HepG2 (cell line): ENCODE measurements around the gene KLF11. TPM values are rescaled to one million over a fixed set of nuclear protein-coding genes. Genes with fewer than 3 reads are reported as not detected.

ENCODE experiments used
- ERF ChIP-seq: IDR thresholded peaks from 2 replicates; pipeline ENCODE4 v1.6.1; 2018; ENCODE audit warnings: missing biosample characterization, missing genetic modification reagents
- HMGXB4 ChIP-seq, 2 experiments: sonication (generic) in 1 of 2; formaldehyde crosslinking in 1 of 2; IDR thresholded peaks; 2 replicates each; pipeline versions ENCODE4 v1.4.0 to v1.6.1; 2018 to 2020; ENCODE audit warnings: missing genetic modification reagents in 2 of 2, borderline replicate concordance in 1 of 2, low read depth in 1 of 2, mild to moderate bottlenecking in 1 of 2, missing biosample characterization in 1 of 2
- HNF4G ChIP-seq, 2 experiments: sonication (generic) in 1 of 2; formaldehyde crosslinking in 1 of 2; IDR thresholded peaks; 2 replicates each; pipeline versions ENCODE4 v1.4.0 to v1.6.1; 2011 to 2020; ENCODE audit warnings: borderline replicate concordance in 2 of 2, low read depth in 2 of 2, mild to moderate bottlenecking in 2 of 2, low read length in 1 of 2, missing genetic modification reagents in 1 of 2, moderate library complexity in 1 of 2
- KDM2A ChIP-seq: sonication (generic); formaldehyde crosslinking; IDR thresholded peaks from 2 replicates; pipeline ENCODE4 v1.4.0; 2020; ENCODE audit warnings: low read depth, missing genetic modification reagents, borderline replicate concordance
- KDM6A ChIP-seq: IDR thresholded peaks from 2 replicates; pipeline ENCODE4 v1.6.1; 2016; ENCODE audit warnings: low read depth
- KLF16 ChIP-seq, 2 experiments: sonication (generic) in 1 of 2; formaldehyde crosslinking in 1 of 2; IDR thresholded peaks; 2 replicates each; pipeline versions ENCODE4 v1.6.1 to v1.8.0; 2016 to 2023; ENCODE audit warnings: missing genetic modification reagents in 2 of 2, missing compliant biosample characterization in 1 of 2
- MYC ChIP-seq: sonication (generic); formaldehyde crosslinking; IDR thresholded peaks from 2 replicates; pipeline ENCODE4 v1.9.0; 2021; ENCODE audit warnings: missing genetic modification reagents, borderline replicate concordance
- NFKB2 ChIP-seq: sonication (generic); formaldehyde crosslinking; IDR thresholded peaks from 2 replicates; pipeline ENCODE4 v1.4.0; 2020; ENCODE audit warnings: missing genetic modification reagents, borderline replicate concordance
- PITX1 ChIP-seq: sonication (generic); formaldehyde crosslinking; IDR thresholded peaks from 2 replicates; pipeline ENCODE4 v1.5.1; 2020; ENCODE audit warnings: mild to moderate bottlenecking, missing genetic modification reagents
- RAD21 ChIP-seq: fragments of 450-650 bp; formaldehyde crosslinking; IDR thresholded peaks from 2 replicates; pipeline ENCODE4 v1.5.0; 2020; ENCODE audit warnings: mild to moderate bottlenecking
- RNF2 ChIP-seq: fragments of 450-650 bp; conservative IDR thresholded peaks from 2 replicates; pipeline ENCODE4 v1.6.1; 2016; ENCODE audit warnings: low read depth
- RXRB ChIP-seq: IDR thresholded peaks from 2 replicates; pipeline ENCODE4 v1.6.1; 2016; ENCODE audit warnings: borderline replicate concordance, missing genetic modification reagents, missing compliant biosample characterization
- SMC3 ChIP-seq: IDR thresholded peaks from 2 replicates; pipeline ENCODE4 v1.6.1; 2011; ENCODE audit warnings: low read length, improper control_type of control experiment
- SOX5 ChIP-seq: IDR thresholded peaks from 2 replicates; pipeline ENCODE4 v1.6.1; 2016; ENCODE audit warnings: borderline replicate concordance
- SP1 ChIP-seq, 2 experiments: fragments of 450-650 bp in 1 of 2; sonication (generic) in 1 of 2; formaldehyde crosslinking in 1 of 2; IDR thresholded peaks; 2 replicates each; pipeline versions ENCODE4 v1.4.0 to v1.6.1; 2016 to 2020; ENCODE audit warnings: missing genetic modification reagents in 1 of 2
- YEATS2 ChIP-seq: sonication (generic); formaldehyde crosslinking; IDR thresholded peaks from 2 replicates; pipeline ENCODE4 v1.4.0; 2020; ENCODE audit warnings: missing genetic modification reagents, borderline replicate concordance
- ZMYM2 ChIP-seq: sonication (generic); formaldehyde crosslinking; IDR thresholded peaks from 2 replicates; pipeline ENCODE4 v1.8.0; 2022; ENCODE audit warnings: mild to moderate bottlenecking, missing genetic modification reagents
- ZNF605 ChIP-seq: sonication (generic); formaldehyde crosslinking; IDR thresholded peaks from 2 replicates; pipeline ENCODE4 v1.8.0; 2022; ENCODE audit warnings: mild to moderate bottlenecking, missing genetic modification reagents
- ZNF737 ChIP-seq: sonication (generic); formaldehyde crosslinking; IDR thresholded peaks from 2 replicates; pipeline ENCODE4 v1.5.0; 2020; ENCODE audit warnings: missing genetic modification reagents, mild to moderate bottlenecking, borderline replicate concordance
- ZNF773 ChIP-seq: sonication (generic); formaldehyde crosslinking; IDR thresholded peaks from 2 replicates; pipeline ENCODE4 v1.4.0; 2020; ENCODE audit warnings: missing genetic modification reagents, borderline replicate concordance
- ZNF788 ChIP-seq: sonication (generic); formaldehyde crosslinking; IDR thresholded peaks from 2 replicates; pipeline ENCODE4 v1.5.0; 2020; ENCODE audit warnings: mild to moderate bottlenecking, missing genetic modification reagents, borderline replicate concordance
- ZSCAN31 ChIP-seq: sonication (generic); formaldehyde crosslinking; IDR thresholded peaks from 2 replicates; pipeline ENCODE4 v1.5.0; 2020; ENCODE audit warnings: low read depth, mild to moderate bottlenecking, missing genetic modification reagents
- polyA plus RNA-seq, 8 experiments: library from polyadenylated mRNA; depleted of rRNA in 3 of 8; stranded (reverse) in 7 of 8; unstranded in 1 of 8; fragments of >200 nt; fragmentation: Illumina TruSeq in 4 of 8; extraction: Trizol in 4 of 8; gene quantifications; 2 replicates each; pipeline versions ENCODE4 v1.2.1 to v1.2.3, GENCODE V29; 2011 to 2016; ENCODE audit warnings: low read depth in 4 of 8, missing spikeins in 1 of 8, mixed read lengths in 1 of 8; ENCODE audit not compliant: insufficient read depth in 1 of 8
- total RNA-seq, 5 experiments: library from RNA; depleted of rRNA; stranded (reverse); fragments of >200 nt; fragmentation: Illumina TruSeq; extraction: Trizol; gene quantifications; 2 replicates each; pipeline ENCODE4 v1.2.3, GENCODE V29; 2016; ENCODE audit warnings: low read depth in 1 of 5
- TF ChIP-seq, protein P1 (sequence below): sonication (generic); formaldehyde crosslinking; IDR thresholded peaks from 2 replicates; pipeline ENCODE4 v1.4.0; 2020; ENCODE audit warnings: missing genetic modification reagents, borderline replicate concordance
- TF ChIP-seq, protein P2 (sequence below): sonication (generic); formaldehyde crosslinking; IDR thresholded peaks from 2 replicates; pipeline ENCODE4 v1.8.0; 2022; ENCODE audit warnings: missing genetic modification reagents, mild to moderate bottlenecking, inconsistent platforms, borderline replicate concordance

Gene KLF11
- total and polyA plus RNA-seq, 2 of the 13 experiments (the other 11 are each of a cell fraction or from before 2014, with no cell fraction given): 2.5 to 11.8 TPM

DNA sequence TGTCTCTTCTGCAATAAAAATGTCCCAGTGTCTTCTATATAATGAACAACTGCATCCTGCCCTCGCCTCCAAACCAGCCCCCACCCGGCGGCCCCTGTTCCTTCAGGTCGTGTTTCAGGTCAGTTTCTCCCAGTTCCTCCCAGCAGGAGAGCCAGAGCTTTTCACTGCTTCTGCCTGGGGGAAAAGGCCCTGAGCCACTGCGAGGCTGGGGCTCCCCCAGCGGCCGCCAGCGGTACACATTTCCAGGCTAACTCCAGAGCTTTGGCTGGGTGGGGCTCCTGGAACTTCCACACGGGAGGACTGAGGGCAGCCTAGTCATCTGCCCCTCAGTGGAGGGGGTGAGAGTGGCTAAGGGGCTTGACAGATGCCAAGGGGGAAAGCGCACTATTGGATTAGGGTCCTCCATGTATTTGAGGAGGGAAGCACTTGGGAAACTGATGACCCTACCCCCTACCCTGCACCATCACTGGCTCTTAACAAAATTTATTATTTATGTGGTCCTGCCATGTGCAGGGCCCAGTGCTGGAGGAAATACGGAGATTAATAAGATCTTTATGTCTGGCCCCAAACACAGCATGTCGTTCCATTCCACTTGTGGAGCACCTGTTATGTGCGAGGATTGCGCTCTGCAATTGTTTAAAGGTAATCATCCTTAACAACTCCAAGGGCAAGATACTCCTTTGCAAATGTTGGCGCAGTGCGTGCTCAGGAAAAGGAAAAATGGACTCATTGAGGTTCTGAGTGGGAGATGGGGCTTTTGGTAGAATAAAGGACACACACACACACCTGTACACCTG, 54.2 kb downstream of the KLF11 start (continued):
- peak; percentile 56; the same call in 1 of the 2 replicates for TF ChIP-seq ERF (CRISPR knock-in tag)
- peak; percentile 61; the same call in 1 of the 2 replicates for TF ChIP-seq KDM2A (CRISPR knock-in tag)
- TF ChIP-seq KLF16 (CRISPR knock-in tag; IDR thresholded peaks at IDR 0.05): 0 out of 4 replicates have a peak, but pooled peaks of 1 of the 2 experiments have one; percentile 36
- TF ChIP-seq, protein P1, sequence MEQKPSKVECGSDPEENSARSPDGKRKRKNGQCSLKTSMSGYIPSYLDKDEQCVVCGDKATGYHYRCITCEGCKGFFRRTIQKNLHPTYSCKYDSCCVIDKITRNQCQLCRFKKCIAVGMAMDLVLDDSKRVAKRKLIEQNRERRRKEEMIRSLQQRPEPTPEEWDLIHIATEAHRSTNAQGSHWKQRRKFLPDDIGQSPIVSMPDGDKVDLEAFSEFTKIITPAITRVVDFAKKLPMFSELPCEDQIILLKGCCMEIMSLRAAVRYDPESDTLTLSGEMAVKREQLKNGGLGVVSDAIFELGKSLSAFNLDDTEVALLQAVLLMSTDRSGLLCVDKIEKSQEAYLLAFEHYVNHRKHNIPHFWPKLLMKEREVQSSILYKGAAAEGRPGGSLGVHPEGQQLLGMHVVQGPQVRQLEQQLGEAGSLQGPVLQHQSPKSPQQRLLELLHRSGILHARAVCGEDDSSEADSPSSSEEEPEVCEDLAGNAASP (CRISPR knock-in tag): 0 out of 2 replicates have a peak, but pooled peaks have one; percentile 34
- no peak for TF ChIP-seq KDM6A
- TF ChIP-seq SP1 (IDR thresholded peaks at IDR 0.05): no peak
- no peak for TF ChIP-seq SP1 (CRISPR knock-in tag; IDR thresholded peaks at IDR 0.05)
- 0 out of 2 replicates have a peak, but pooled peaks have one; percentile 48 for TF ChIP-seq PITX1 (CRISPR knock-in tag)
- TF ChIP-seq RAD21 (CRISPR knock-in tag): peak; percentile 90
- peak; percentile 55; the same call in 1 of the 2 replicates for TF ChIP-seq ZNF605 (CRISPR knock-in tag)
- TF ChIP-seq HMGXB4 (CRISPR knock-in tag; IDR thresholded peaks at IDR 0.05; ENCODE audit: borderline replicate concordance in 1 of 2, low read depth in 1 of 2): peak; percentile 75 to 76; a peak in 3 of 4 replicates
- TF ChIP-seq RNF2: no peak
- TF ChIP-seq ZSCAN31 (CRISPR knock-in tag): 0 out of 2 replicates have a peak, but pooled peaks have one; percentile 30
- no peak for TF ChIP-seq ZMYM2 (CRISPR knock-in tag)
- TF ChIP-seq, protein P2, sequence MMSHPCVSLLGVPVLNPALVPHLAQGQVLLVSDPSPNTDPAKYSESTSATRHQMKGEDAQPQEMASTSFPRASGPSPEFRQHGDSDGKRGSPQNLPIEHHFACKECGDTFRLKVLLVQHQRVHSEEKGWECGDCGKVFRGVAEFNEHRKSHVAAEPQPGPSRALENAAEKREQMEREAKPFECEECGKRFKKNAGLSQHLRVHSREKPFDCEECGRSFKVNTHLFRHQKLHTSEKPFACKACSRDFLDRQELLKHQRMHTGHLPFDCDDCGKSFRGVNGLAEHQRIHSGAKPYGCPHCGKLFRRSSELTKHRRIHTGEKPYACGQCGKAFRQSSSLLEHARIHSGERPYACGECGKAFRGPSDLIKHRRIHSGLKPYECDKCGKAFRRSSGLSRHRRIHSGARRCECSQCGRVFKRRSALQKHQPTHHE (CRISPR knock-in tag): 0 out of 2 replicates have a peak, but pooled peaks have one; percentile 29
- TF ChIP-seq ZNF737 (CRISPR knock-in tag): no peak
- TF ChIP-seq NFKB2 (CRISPR knock-in tag): peak; percentile 44; the same call in 1 of the 2 replicates
- TF ChIP-seq RXRB: peak; percentile 15; the same call in 1 of the 2 replicates
- TF ChIP-seq SOX5 (CRISPR knock-in tag): 0 out of 2 replicates have a peak, but pooled peaks have one; percentile 16
- TF ChIP-seq ZNF788 (CRISPR knock-in tag): peak; percentile 56; the same call in 1 of the 2 replicates
- TF ChIP-seq SMC3: peak; percentile 36; the same call in 1 of the 2 replicates
- no peak for TF ChIP-seq HNF4G (IDR thresholded peaks at IDR 0.05; ENCODE audit: borderline replicate concordance, low read depth, low read length)
- no peak for TF ChIP-seq HNF4G (CRISPR knock-in tag; IDR thresholded peaks at IDR 0.05; ENCODE audit: borderline replicate concordance, low read depth)
- peak; percentile 16; the same call in 1 of the 2 replicates for TF ChIP-seq YEATS2 (CRISPR knock-in tag)
- peak; percentile 18; the same call in 1 of the 2 replicates for TF ChIP-seq MYC (CRISPR knock-in tag)
- no peak for TF ChIP-seq ZNF773
